ENCODE measurements around the gene PPP2R2D.
A peak's percentile ranks its signal among the peaks of the same experiment; 100 is the strongest.

The PPP2R2D gene

DNA sequence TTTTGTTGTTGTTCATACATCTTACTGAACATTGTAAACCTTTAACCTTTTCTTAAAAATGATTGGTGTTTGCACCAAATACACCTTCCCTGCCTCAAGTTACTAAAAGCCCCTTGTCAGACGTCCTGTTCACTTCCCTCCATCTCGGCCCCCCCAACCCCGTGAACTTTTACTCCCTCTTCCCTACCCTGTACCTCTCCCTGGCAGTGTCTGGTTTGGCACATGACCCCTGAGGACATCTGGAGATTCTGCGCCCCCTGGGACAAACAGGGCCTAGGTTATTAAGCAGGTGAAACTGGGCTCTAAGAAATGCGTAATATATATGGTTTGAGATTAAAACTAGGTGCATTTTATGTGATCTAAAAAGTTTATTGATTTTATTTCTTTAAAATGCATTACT is 1.4 kb downstream of the PPP2R2D start:
- peak overlapping the region in 1 of 2 donors; percentile 94 for H3K27ac ChIP-seq
- TF ChIP-seq, protein P1, sequence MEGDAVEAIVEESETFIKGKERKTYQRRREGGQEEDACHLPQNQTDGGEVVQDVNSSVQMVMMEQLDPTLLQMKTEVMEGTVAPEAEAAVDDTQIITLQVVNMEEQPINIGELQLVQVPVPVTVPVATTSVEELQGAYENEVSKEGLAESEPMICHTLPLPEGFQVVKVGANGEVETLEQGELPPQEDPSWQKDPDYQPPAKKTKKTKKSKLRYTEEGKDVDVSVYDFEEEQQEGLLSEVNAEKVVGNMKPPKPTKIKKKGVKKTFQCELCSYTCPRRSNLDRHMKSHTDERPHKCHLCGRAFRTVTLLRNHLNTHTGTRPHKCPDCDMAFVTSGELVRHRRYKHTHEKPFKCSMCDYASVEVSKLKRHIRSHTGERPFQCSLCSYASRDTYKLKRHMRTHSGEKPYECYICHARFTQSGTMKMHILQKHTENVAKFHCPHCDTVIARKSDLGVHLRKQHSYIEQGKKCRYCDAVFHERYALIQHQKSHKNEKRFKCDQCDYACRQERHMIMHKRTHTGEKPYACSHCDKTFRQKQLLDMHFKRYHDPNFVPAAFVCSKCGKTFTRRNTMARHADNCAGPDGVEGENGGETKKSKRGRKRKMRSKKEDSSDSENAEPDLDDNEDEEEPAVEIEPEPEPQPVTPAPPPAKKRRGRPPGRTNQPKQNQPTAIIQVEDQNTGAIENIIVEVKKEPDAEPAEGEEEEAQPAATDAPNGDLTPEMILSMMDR (IDR thresholded peaks at IDR 0.05): no peak
- H3K4me3 ChIP-seq: peak overlapping the region; percentile 98
- no peak for DNase-seq (ENCODE audit: low spot score)

DNA sequence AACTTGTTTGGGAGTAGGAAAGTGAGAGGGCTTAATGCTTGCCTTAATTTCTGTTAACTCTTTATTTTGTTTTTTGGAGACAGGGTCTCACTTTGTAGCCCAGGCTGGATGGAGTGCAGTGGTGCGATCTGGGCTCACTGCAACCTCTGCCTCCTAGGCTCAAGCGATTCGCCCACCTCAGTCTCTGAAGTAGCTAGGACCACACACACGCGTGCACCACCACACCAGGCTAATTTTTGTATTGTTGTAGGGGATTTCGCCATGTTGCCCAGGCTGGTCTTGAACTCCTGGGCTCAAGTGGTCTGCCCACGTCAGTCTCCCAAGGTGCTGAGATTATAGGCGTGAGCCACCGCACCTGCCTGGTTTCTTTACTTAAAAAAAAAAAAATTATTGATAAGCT is 1.9 kb downstream of the PPP2R2D start:
- peak overlapping the region; percentile 98 for H3K4me3 ChIP-seq
- TF ChIP-seq, protein P1 (IDR thresholded peaks at IDR 0.05): no peak
- H3K27ac ChIP-seq: no peak overlapping the region
- no peak for DNase-seq (ENCODE audit: low spot score)

DNA sequence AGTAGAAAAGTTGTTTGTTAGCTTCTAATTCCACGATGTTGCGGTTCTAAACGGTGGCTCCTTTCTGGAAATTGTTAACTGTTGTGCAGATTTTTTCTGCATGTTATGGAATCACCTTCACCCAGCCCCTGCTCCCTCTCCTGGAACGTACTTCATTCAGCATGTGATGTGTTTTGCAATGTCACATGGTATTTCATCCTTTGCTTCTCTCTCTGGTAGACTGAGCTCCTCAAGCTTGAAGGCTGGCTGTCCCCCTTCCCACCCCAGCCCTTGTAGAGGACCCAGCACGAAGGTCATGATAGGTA is 4.4 kb downstream of the PPP2R2D start:
- Histone ChIP-seq H3K4me3 (no peak overlapping the region), H3K27ac (no peak overlapping the region)
- TF ChIP-seq, protein P1 (IDR thresholded peaks at IDR 0.05): no peak
- no peak for DNase-seq (ENCODE audit: low spot score)

DNA sequence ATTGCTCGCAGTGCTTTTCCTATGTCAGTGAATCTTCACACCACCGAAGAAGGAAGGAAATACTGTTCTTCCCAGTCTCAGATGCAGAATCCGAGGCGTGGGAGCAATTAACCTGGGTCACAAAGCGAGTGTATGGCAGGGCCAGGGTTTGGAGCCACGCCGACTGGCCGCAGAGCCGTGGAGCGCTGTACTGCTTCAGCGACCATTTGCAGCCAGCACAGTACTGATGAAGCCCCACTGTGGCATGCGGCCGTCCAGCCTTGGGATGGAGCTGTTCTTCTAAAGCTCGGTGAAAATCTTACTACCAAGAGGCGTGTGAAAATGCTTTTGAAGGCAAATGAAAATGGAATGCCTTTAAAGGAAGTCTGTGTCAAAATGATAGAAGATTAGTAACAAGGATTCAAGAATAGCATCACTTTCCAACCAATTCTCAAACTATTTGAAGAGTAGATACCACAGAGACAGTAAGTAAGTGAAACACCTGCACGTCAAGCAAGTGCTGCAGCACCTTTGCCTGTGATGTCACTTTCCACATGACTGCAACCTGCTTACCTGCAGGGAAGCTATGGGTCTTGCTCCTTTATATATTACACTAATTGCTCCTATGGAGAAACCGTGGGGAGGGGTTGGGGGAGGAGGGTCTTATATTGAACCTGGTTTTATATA is 4.9 kb downstream of the PPP2R2D start:
- Histone ChIP-seq H3K4me3 (no peak overlapping the region), H3K27ac (no peak overlapping the region)
- TF ChIP-seq, protein P1 (IDR thresholded peaks at IDR 0.05): no peak
- no peak for DNase-seq (ENCODE audit: low spot score)

DNA sequence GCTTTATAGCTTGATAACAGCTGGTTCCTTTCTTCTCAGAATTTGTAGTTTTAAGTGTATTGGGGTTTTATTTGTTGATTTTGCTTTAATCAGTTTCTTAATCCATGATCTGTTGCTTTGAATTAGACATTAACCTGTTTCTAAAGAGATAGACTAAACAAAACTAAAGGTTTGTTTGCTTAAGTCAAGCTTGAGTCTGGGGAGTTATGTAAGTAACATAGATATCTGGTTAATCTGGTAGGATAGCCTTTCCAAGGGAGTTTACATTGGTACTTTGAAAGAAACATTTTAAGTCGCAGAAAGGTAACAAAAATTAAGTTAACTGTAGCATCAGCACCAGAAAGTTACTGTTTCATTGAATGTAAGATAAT is 5.4 kb downstream of the PPP2R2D start:
- no peak for DNase-seq (ENCODE audit: low spot score)
- Histone ChIP-seq H3K27ac (no peak overlapping the region), H3K4me3 (no peak overlapping the region)
- TF ChIP-seq, protein P1 (IDR thresholded peaks at IDR 0.05): no peak

DNA sequence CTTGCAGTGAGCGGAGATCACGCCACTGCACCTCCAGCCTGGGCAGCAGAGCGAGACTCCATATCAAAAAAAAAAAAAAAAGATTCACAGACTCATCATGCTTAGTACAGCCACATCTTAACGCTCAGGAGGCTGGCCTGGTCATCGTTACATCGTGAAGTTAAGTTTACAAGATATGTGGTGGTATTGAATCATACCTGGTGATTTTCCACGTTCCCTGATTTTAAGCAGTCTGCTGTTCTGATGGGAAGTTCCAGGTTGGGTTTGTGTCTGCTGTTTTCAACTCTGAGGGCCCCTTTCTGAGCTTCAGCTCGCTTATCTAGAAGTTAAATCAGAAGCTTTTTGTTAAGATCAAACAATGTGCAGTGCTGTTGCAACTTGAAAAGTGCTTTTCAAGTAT is 6.9 kb downstream of the PPP2R2D start:
- no peak for DNase-seq (ENCODE audit: low spot score)
- TF ChIP-seq, protein P1 (IDR thresholded peaks at IDR 0.05): no peak
- no peak overlapping the region for H3K27ac ChIP-seq
- H3K4me3 ChIP-seq: no peak overlapping the region

DNA sequence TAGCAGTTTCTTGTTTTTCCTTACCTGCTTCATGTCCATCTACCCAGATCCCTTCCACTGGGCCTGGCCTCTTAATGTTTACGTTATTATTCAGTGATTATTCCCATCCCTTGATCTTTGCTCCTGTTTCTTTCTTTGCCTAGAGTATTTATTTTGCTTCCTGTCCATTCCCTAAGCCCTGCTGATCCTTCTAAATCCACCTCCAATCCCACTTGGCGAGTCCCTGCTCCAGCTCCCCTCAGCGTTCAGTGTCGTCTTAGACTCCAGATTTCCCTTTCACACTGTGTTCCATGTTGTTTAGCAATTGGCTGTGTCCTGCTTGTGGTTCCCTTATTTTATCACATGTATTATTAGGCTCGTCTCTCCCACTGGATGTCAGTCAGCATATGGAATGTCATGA is 7.3 kb downstream of the PPP2R2D start:
- H3K4me3 ChIP-seq: no peak overlapping the region
- DNase-seq (ENCODE audit: low spot score): no peak
- TF ChIP-seq, protein P1 (IDR thresholded peaks at IDR 0.05): no peak
- H3K27ac ChIP-seq: no peak overlapping the region
